Left cardiac atrium (tissue), 4 donors: Measurements from ENCODE around the gene PARD3B. TPM values are rescaled to one million over a fixed set of nuclear protein-coding genes. Genes with fewer than 3 reads are reported as not detected.

Experiments
- ATAC-seq, 2 donors: fragments of 200-7000 bp; cut with Tn5 transposase; one replicate each; pipeline ENCODE4 v1.9.1; 2020; ENCODE audit warnings: mild to moderate bottlenecking in 2 of 2, moderate library complexity in 2 of 2
- DNase-seq: peaks from one replicate; pipeline ENCODE4 v3.0.0-alpha.2; 2020
- intact Hi-C, 2 donors: fragments of 100-400 bp; cut with DNase I; formaldehyde crosslinking; loops; one replicate each; pipeline versions ENCODE4 v1.14.1 to v1.15.1; 2022 to 2023
- total RNA-seq, 2 donors: library from RNA; stranded (reverse); fragmentation: NEBNext Ultra II Directional; extraction: Animal tissue kit (Norgen Biotek cat#: 25700); gene quantifications; one replicate each; pipeline ENCODE4 v1.2.1, GENCODE V29; 2021
- donor health status: DM: no; HTN: yes; CAD: no.
- donor health status: DM: no; HTN: yes; CAD: no; lungs with severe emphysema.
- donor health status: DM: yes; HTN: yes; CAD: no.
- donor health status: Dilated cardiomyopathy.

Gene PARD3B
- total RNA-seq, 2 donors from 2014 or later = 12.5 to 12.6 TPM

DNA sequence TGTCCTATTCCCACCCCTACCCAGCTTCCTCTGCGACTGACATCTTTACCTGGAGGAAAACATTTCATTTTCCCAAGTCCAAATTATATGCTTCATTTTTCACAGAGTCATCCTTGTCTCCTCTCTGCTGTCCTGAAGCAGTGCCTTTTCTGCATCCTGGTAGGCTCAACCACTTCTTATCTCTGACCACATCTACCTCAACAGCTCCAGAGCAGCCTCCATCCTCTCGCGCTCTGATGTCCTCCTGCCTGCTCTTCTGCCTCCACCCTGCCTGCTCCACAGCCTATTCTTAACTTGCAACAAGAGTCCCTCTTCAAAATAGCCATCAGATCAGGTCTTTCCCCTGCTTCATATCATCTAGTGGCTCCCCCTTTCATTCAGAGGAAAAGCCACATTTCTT lies 457.1 kb downstream of the PARD3B start:
- ATAC-seq = no peak
- intact Hi-C loops = no loop called here

DNA sequence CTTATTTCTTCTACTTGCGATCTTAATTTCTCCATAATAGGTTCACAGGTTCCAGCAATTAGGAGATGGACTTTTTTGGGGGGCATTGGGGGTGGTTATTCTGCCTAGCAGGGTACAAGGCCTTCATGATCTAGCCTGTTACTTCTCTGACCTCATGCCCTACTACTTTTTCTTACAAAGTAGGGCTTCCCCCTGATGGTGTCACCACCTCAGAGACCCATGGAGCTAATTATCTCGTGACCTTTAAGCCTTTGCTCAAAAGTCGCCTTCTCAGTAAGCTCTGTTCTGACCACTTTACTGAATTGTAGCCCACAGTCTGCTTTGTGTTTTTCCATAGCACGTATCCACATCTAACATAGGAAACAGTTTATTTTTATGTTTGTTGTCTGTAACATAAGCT lies 458.0 kb downstream of the PARD3B start:
- no peak for DNase-seq
- intact Hi-C loops = no loop called here
- no peak for ATAC-seq

More for the DNA sequence above, 457.1 kb downstream of the PARD3B start:
- no peak for DNase-seq

DNA sequence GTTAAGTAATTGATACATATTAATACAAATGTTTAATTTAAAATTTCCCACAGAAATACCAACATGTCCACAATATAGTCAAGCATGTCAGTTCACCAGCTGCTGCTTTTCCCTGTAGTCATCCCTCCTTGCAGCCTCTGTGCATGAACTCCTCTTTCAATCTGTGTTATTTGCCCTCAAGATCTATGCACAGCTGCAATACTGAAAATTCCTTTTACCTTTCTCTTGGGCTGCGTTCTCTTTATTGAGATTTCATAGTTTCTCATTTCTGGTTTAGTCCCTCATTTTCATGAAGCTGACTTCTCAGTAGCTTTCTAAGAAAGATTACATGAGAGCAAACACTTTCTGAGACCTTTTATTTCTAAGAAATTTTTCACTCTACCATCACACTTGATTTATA lies 464.9 kb downstream of the PARD3B start:
- no peak for DNase-seq
- intact Hi-C loops = no loop called here
- ATAC-seq = no peak

DNA sequence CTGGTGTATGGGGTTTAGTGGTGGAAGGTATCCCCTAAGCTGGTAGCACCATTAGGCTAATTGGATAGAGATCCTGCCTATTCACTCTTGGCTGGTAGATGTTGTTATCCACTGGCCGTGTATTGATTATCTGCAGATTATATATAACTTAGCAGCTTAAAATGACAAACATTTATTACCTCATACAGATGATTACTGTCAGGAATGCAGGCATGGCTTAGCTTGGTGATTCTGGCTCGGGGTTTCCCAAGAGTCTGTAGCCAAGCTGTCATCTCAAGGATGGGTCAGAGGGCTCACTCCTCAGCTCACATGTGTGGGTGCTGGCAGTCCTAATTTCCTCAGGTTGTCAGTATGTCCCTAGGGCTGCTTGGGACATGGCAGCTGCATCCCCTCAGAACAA lies 465.8 kb downstream of the PARD3B start:
- intact Hi-C loops = no loop called here
- no peak for DNase-seq
- ATAC-seq = no peak

DNA sequence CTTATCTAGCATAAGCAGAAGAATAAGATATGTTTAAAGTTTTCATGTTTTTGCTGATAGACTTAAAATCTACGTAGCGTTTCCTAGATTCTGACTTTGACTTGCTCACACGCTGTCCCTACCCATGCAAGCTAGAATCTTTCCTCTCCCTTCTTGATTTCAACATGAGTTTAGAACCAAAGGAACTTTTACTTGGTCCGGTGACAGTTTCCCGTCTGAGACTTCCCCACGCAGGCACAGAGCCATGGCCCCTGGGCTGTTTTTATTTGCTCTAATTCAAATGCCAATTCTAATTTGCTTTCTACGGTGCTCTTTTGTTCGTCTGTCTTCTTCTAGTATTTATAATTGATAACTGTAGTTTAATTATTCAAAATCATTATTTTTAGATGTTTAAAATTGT lies 467.7 kb downstream of the PARD3B start:
- intact Hi-C loops = no loop called here
- peak; percentile 27 for DNase-seq
- ATAC-seq = peak in 1 of 2 donors; percentile 68

DNA sequence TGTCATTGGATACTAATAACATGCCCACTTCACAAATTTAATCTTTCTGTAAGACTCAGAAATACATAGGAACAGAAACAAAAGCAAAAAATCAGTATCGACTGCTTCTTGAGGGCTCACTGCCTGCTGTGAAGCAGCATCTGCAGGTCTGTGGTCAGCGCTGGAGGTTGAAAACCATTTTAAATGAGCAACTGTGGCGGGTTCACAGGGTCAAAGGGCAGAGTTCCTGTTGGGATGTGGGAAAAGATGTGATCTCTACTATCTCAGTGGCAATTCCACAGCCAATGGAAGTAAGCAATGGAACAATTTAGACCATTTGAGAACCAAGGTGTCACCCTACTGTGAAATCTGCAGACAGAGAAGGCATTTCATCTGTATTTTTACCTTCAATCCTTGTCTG lies 468.3 kb downstream of the PARD3B start:
- ATAC-seq (no peak), DNase-seq (no peak)
- intact Hi-C loops = no loop called here

DNA sequence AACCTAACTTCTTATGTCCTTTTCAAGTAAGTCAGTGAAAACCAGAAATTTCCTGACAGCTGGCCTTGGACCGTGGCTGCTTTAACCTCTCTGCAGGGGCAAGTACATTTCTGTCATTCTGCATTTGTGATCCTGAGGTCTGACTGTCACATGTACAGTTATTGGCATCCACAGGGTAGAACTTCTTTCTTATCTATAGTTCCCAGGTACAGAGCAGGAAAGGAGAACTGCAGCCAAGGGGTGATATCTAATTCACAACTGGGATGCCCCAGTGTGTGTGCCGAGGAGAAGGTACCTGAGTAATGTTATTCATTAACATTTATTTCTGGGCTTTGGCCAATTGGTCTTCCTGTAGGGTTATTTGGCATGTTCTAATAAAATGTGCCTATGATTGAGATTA lies 468.9 kb downstream of the PARD3B start:
- no peak for DNase-seq
- no peak for ATAC-seq
- intact Hi-C loops = no loop called here

DNA sequence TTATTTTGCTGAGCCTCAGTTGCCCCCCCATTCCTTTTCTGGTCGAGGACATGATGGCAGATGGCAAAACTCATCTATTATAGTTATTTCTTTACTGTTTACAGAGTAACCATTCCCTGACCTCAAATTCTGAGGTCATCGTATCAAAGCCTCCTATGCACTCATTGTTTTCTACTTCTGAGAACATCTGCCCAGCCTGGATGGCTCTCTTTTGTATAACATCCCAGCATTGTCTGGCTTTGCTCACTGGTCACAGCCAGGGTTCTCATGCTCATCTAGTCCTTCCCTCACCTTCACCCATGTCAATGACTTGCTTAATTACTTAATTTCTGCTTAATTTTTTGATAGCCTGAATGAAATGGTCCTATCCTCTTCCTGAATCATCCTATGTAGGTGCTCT lies 472.1 kb downstream of the PARD3B start:
- DNase-seq (no peak), ATAC-seq (no peak)
- intact Hi-C loops = no loop called here

DNA sequence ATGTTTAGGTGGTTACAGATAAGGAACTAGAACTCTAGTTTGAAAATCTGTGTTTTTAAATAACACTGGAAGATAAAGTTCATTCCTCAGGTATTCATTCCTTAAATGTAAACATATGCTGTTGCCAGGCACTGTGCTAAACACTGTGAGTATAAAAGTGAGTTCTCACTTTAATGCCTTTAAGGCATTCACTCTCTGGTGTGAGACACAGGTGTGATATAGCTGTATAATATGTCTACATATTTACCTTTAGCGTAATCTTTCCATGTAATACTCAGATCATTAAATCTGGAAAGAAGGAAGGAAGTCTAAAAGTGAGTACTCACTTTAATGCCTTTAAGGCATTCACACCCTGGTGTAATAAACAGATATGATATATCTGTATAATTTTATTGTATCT lies 472.6 kb downstream of the PARD3B start:
- intact Hi-C loops = no loop called here
- ATAC-seq (no peak), DNase-seq (no peak)

DNA sequence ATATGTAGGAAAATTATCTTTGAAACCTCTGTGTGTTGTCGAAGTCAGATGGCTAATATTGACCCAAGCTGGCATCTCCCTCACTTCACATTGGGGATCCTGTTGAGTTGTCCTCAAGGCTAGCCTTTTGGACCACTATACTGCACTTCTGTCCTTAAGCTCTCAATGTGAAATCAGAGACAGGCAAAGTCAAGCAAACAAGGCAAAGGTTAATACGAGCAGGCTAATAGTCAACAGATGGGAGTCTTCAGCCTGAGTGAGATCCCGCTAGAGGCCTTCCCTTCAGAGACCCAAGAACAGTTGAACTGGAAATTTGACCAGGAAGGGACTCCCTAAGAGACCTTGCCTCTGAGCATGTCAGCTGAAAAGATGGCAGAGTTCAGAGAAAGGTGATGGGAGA lies 475.4 kb downstream of the PARD3B start:
- DNase-seq (no peak), ATAC-seq (no peak)
- intact Hi-C loops = no loop called here

DNA sequence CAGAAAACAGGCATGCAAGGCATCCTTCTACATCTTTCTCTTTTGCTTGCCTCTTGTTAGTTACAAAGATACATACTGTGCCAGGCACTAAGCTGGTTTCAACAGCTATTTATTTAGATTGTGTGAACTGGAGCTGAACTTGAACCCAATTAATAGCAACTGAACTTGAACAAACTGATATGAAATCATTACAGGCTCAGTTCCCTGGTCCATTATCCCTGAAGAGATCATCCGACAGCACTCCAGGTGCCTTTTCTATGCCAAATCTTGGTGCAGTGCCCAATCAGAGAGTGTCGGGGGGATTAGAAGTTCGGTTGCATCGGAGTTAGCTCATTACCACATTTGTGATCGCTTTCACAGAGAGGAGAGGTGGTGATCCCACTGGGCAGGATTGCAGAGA lies 477.6 kb downstream of the PARD3B start:
- intact Hi-C loops = no loop called here
- ATAC-seq (no peak), DNase-seq (no peak)

DNA sequence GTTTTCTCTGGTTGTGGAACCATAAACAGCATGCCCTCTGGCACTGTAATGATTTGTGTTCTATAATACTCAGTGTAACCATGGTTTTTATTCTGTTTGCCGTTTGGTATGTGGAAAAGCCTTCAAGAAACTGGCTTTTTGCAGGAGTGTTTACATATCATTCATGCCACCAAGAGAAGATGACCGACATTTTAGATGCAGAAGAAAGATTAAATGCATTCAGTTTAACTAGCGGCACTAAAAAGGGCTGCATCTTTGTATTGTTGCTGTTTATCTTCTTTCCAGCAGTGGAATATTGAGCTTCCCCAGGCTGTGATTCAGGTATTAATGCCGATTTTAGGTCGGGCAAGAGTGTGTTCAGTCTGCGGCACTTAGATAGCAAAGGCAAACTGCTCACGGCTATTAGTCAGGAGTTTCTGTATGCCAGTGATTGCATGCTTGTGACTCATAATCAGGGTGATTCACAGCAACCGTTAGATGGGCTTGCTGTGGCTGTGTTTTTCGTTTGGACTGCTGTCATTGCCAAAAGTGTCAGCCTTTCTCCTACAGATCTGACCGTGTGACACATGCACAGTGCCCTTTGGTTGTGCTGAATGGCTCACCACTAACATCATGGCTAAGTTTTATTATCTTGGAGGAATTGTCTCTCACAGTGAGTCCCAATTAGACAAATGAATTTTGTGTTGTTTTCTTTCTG lies 479.7 kb downstream of the PARD3B start:
- peak; percentile 81 to 97 for ATAC-seq
- DNase-seq = peak; percentile 55
- intact Hi-C loops = no loop called here

DNA sequence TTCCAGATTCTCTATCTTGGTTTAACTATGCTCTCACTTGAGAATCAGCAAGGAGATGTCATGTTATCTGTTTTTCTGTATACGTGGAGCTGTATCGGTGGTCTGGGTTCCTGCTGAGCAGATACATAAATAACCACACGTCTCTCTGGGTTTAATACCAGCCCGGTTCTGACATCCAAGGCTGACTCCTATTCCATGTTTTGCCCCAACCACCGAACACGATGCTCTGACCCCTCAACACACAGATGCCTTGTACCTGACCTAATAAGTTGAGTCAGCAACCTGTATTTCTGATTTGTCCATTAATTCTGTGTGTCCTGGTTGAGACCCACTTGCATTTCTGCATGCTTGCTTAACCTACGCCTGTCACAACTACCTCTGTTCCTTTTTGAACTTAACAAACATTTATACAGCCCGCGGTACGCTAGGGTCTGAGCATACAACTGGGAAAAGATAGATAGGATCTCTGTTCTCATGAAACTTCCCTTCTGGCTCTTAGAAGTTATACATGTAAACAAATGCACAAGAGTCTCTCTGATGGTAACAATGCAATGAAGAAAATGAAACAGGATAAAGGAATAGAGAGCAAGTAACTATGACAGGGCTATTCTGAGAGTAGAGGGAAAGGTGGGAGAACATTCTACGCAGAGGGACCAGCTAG lies 480.4 kb downstream of the PARD3B start:
- no peak for DNase-seq
- peak; percentile 15 to 37 for ATAC-seq
- intact Hi-C loops = no loop called here

DNA sequence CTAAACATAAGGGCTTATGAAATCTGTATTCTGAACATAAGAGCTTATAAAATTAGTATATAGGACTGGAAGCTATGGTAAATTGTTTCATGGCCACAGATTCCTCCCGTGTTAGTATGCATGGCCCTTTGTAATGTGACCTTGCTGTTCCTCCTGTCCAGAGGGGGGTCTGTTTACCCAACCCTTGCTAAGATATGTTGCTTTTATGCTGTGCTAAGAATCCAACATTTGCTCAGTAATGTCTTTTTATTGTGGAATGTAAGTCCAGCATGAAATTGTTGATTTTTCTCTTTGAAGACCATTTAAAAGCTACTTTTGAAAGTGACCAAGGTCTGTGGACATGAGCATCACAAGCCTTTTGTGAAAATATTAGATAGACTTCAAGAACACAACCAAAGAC lies 485.4 kb downstream of the PARD3B start:
- intact Hi-C loops = no loop called here
- no peak for ATAC-seq
- no peak for DNase-seq

DNA sequence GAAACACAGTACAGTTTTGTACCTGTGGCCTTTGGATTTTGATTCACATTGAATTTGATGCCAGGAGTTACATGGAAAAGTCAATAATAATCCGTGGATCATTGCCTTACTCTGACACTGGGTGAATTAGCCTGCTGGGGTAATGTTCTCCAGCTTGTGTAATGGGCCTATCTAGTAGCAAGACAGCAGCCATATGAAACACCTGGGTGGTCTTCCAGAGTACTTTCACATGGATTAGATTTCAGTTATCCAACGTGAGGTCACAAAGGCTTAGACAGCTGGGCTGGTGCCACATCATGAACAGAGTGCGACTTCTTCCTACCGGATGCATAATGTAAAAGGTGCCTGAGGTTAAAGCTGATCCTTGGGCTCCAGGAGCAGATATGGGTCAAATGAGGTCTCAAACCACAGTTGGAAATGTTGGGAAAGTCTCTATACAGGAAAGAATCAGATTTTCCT lies 486.8 kb downstream of the PARD3B start:
- DNase-seq (no peak), ATAC-seq (no peak)
- intact Hi-C loops = no loop called here

DNA sequence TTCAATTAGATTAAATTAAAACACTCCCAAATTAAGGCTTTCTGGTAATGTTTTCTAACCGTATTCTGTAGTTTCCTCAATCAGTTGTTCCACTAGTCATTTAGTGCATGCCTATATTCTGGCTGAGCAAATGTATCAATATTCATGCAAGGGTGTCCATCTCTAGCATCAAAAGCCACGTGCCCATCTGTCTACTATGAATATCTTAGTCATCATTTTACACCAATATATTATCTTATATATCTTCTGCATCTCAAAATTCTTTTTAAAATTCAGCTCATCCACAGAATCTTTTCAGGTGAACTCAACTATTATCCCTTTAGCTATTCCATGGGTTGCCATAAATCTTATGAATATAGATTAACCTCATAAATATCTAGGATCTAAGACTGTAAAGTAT lies 488.2 kb downstream of the PARD3B start:
- DNase-seq (no peak), ATAC-seq (no peak)
- intact Hi-C loops = no loop called here

DNA sequence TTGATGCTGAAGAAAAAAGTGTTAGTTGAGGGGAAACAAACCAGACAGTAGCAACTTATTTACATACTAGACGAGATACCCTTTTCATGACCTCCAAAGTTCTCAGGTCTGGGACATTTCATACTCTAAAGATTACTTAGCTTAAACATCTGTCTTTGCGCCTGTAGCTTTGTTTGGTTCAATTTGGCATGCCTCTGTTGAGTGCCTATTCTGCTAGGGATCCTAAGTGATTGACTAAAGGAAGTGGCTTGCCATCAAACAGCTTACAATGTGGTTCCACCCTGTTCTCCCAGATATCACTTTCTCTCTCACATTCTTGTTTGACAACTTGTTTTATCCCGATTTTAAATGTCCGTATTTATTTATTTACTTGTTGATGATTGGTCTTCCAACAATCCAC lies 488.8 kb downstream of the PARD3B start:
- no peak for DNase-seq
- ATAC-seq = no peak
- intact Hi-C loops = no loop called here

DNA sequence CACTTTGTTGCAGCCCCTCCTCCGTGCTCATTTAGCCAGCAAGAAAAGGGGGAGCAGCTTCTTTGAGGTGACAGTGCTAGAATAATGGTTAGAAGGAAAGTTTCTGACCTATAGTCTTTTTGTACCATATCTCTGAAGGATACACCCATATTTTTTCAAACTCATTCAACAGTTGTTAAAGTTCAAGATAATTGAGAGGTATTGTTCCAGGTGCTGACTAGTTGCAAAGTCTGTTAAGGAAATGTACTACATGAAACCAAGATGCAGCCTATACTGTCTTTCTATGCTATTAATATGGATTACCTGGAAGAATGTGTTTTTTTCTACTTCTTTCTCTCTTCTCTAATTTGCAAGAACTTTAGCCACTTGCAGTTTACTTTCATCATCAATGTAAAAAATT lies 495.0 kb downstream of the PARD3B start:
- ATAC-seq (no peak), DNase-seq (no peak)
- intact Hi-C loops = no loop called here

DNA sequence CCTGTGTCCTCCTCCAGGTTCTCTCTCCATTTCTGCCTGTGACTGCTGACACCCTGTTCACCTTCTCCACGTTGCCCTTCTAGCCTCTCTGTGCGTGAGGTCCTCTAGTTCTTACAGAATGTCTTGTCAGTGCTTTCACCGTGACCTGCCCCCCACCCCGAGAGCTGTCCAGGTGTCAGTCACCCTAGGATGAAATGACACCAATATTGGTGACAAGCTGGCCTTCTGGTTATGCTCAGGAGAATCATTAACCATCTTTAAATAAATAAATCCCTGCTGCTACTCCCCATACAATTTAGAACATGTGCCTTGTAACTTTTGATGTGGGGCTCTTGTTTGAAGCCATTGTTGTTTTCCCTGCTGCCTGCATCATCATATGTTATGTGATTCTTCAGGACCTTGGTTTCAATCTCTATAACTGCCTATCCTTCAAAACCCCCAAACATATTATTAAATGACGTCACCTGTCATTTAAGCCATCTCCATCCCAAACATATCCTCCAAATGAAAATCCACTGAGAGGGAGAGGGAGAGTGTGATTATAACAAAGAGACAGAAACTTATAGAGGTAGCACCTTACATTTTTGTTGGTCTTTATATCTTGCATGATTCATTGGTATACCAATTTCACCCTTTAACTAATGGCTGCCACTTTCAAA lies 496.3 kb downstream of the PARD3B start:
- intact Hi-C loops = no loop called here
- DNase-seq (no peak), ATAC-seq (no peak)

DNA sequence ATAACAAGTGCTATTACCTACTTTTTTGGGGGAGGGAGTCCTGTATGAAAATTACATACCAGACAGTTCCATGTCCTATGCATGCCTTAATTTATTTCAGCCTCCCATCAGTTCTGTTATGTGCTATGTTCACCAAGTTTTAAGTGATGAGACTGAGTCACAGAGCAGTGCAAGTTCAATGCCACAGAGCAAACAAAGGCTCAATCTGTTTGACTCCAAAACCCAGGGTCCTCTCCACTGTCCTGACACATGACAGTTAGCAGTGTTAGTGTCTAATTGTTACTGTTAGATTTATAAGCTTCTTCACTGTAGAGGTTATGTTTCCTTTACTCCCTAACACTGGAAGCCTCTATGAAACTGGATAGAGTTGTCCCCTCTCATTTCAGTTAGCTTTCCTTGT lies 498.0 kb downstream of the PARD3B start:
- intact Hi-C loops = no loop called here
- ATAC-seq = no peak
- no peak for DNase-seq

DNA sequence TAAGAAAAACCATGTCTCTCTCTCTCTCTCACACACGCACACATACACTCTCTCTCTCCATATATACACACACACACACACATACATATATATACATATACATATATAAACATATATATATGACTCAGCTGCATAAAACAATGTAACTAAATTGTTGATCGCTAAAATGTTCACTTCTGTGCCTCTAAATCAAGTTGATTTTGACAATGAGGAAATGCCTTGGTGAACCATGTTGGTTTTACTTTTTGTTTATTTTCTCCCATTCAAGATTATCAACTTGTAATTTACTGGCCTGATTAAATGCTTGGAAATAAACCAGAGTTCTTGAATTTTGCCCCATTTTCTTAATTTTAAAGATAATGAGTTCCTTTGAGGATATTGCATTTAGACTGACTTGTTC lies 500.4 kb downstream of the PARD3B start:
- no peak for DNase-seq
- intact Hi-C loops = no loop called here
- no peak for ATAC-seq
